Measurements from ENCODE around the gene APOL3. TPM values are rescaled to one million over a fixed set of nuclear protein-coding genes. Genes with fewer than 3 reads are reported as not detected.
"Not testable (repeated sequence)": the region's sequence is repeated elsewhere in the genome, so short reads cannot be mapped to it uniquely, and the experiment has no call there.

APOL3 gene
- total and polyA plus RNA-seq, 2 experiments from 2014 or later = 1.3 to 2.1 TPM

- no peak for TF ChIP-seq EZH2phosphoT487 (IDR thresholded peaks at IDR 0.05; ENCODE audit: low read depth, severe bottlenecking, unreplicated experiment)
- no peak for TF ChIP-seq CTCF (IDR thresholded peaks at IDR 0.05; ENCODE audit: poor library complexity)
- TF ChIP-seq EZH2 (IDR thresholded peaks at IDR 0.05; ENCODE audit: borderline replicate concordance) = no peak
- H3K9me2 ChIP-seq (replicated peaks; ENCODE audit: insufficient read depth) = no peaks in the 10 kb centered on the region
These were observed 16.6 kb downstream of the APOL3 start for GRCh38 chr22:36143956-36144355.

GRCh38 chr22:36143066-36143815 lies 17.3 kb downstream of the APOL3 start:
- Histone ChIP-seq H3K4me3 (no peak overlapping the region), H3K27ac (no peak overlapping the region), H2AFZ (no peak overlapping the region), H3K9me2 (replicated peaks; ENCODE audit: insufficient read depth) (no peaks in the 10 kb centered on the region), H3K4me2 (no peak overlapping the region), H4K20me1 (ENCODE audit: insufficient read depth, poor library complexity, severe bottlenecking) (no peaks in the 10 kb centered on the region), H3K9me3 (ENCODE audit: low read depth) (no peaks in the 10 kb centered on the region), H3K36me3 (replicated peaks; ENCODE audit: insufficient read depth, low read depth) (no peaks in the 10 kb centered on the region), H3K4me1 (ENCODE audit: insufficient read depth) (no peaks in the 10 kb centered on the region), H3K79me2 (no peaks in the 10 kb centered on the region), H3K27me3 (no peaks in the 10 kb centered on the region)
- TF ChIP-seq CTCF (IDR thresholded peaks at IDR 0.05; ENCODE audit: poor library complexity) = no peak
- TF ChIP-seq EZH2 (IDR thresholded peaks at IDR 0.05; ENCODE audit: borderline replicate concordance) = no peak
- no peak for TF ChIP-seq EZH2phosphoT487 (IDR thresholded peaks at IDR 0.05; ENCODE audit: low read depth, severe bottlenecking, unreplicated experiment)
- 65% methylated on average over 5 of the region's 5 CpGs for WGBS (ENCODE audit: low lambda C conversion rate, missing lambda C conversion rate)
- no peak for DNase-seq (ENCODE audit: low spot score)

More at GRCh38 chr22:36143956-36144355, 16.6 kb downstream of the APOL3 start:
- no peak for DNase-seq (ENCODE audit: low spot score)
- WGBS (ENCODE audit: low lambda C conversion rate, missing lambda C conversion rate) = 80% methylated on average over 4 of the region's 4 CpGs
- H3K27me3 ChIP-seq = no peaks in the 10 kb centered on the region
- H4K20me1 ChIP-seq (ENCODE audit: insufficient read depth, poor library complexity, severe bottlenecking) = no peaks in the 10 kb centered on the region
- H3K4me2 ChIP-seq = no peak overlapping the region
- no peaks in the 10 kb centered on the region for H3K4me1 ChIP-seq (ENCODE audit: insufficient read depth)
- no peaks in the 10 kb centered on the region for H3K36me3 ChIP-seq (replicated peaks; ENCODE audit: insufficient read depth, low read depth)
- no peak overlapping the region for H3K27ac ChIP-seq
- H3K4me3 ChIP-seq = no peak overlapping the region
- H2AFZ ChIP-seq = no peak overlapping the region
- H3K9me3 ChIP-seq (ENCODE audit: low read depth) = no peaks in the 10 kb centered on the region
- no peaks in the 10 kb centered on the region for H3K79me2 ChIP-seq

- Histone ChIP-seq H3K9me3 (ENCODE audit: low read depth) (no peaks in the 10 kb centered on the region), H3K27me3 (no peaks in the 10 kb centered on the region), H3K4me3 (no peak overlapping the region), H3K36me3 (replicated peaks; ENCODE audit: insufficient read depth, low read depth) (no peaks in the 10 kb centered on the region), H3K27ac (no peak overlapping the region), H2AFZ (no peak overlapping the region), H3K4me1 (ENCODE audit: insufficient read depth) (no peaks in the 10 kb centered on the region), H4K20me1 (ENCODE audit: insufficient read depth, poor library complexity, severe bottlenecking) (no peaks in the 10 kb centered on the region), H3K4me2 (no peak overlapping the region), H3K79me2 (no peaks in the 10 kb centered on the region), H3K9me2 (replicated peaks; ENCODE audit: insufficient read depth) (no peaks in the 10 kb centered on the region)
- no peak for TF ChIP-seq EZH2 (IDR thresholded peaks at IDR 0.05; ENCODE audit: borderline replicate concordance)
- TF ChIP-seq CTCF (IDR thresholded peaks at IDR 0.05; ENCODE audit: poor library complexity) = no peak
- TF ChIP-seq EZH2phosphoT487 (IDR thresholded peaks at IDR 0.05; ENCODE audit: low read depth, severe bottlenecking, unreplicated experiment) = no peak
- no peak for DNase-seq (ENCODE audit: low spot score)
- WGBS (ENCODE audit: low lambda C conversion rate, missing lambda C conversion rate) = 90% methylated on average over 9 of the region's 9 CpGs
These were observed 19.1 kb downstream of the APOL3 start for GRCh38 chr22:36141481-36141880.

- not testable (repeated sequence) for H3K27ac ChIP-seq; H4K20me1 ChIP-seq (ENCODE audit: insufficient read depth, poor library complexity, severe bottlenecking); H3K27me3 ChIP-seq; H2AFZ ChIP-seq; H3K4me2 ChIP-seq; H3K36me3 ChIP-seq (replicated peaks; ENCODE audit: insufficient read depth, low read depth); H3K9me3 ChIP-seq (ENCODE audit: low read depth); H3K9me2 ChIP-seq (replicated peaks; ENCODE audit: insufficient read depth); H3K79me2 ChIP-seq; H3K4me3 ChIP-seq; DNase-seq (ENCODE audit: low spot score); H3K4me1 ChIP-seq (ENCODE audit: insufficient read depth)
- 67% methylated on average over 1 of the region's 4 CpGs for WGBS (ENCODE audit: low lambda C conversion rate, missing lambda C conversion rate)
These were observed 21.8 kb downstream of the APOL3 start for GRCh38 chr22:36138709-36139108.

Measured in hepatocyte (in vitro differentiated cells).